Nephron progenitor cell (in vitro differentiated cells): ENCODE data around the gene PDE10A.

ENCODE experiments used
- DNase-seq: peaks from one replicate; pipeline ENCODE4 v3.0.0; 2021
- H3K27ac Mint-ChIP-seq: 2 replicates; pipeline ENCODE4 v1.8.0; 2021; ENCODE audit warnings: mild to moderate bottlenecking, moderate library complexity, mixed read lengths
- H3K27me3 Mint-ChIP-seq: 2 replicates; pipeline ENCODE4 v1.8.0; 2021; ENCODE audit warnings: mild to moderate bottlenecking, low read depth, mixed read lengths; ENCODE audit not compliant: poor library complexity
- H3K36me3 Mint-ChIP-seq: 2 replicates; pipeline ENCODE4 v1.8.0; 2021; ENCODE audit warnings: low read depth, mixed read lengths
- H3K4me1 Mint-ChIP-seq: 2 replicates; pipeline ENCODE4 v1.8.0; 2021; ENCODE audit warnings: mixed read lengths
- H3K4me3 Mint-ChIP-seq: 2 replicates; pipeline ENCODE4 v1.8.0; 2021; ENCODE audit warnings: mild to moderate bottlenecking, moderate library complexity, mixed read lengths
- H3K9me3 Mint-ChIP-seq: 2 replicates; pipeline ENCODE4 v1.8.0; 2021; ENCODE audit warnings: mild to moderate bottlenecking, moderate library complexity, mixed read lengths
- TF ChIP-seq, protein P1 (sequence below): fragments of 200-600 bp; sonication (generic); IDR thresholded peaks from 2 replicates; pipeline ENCODE4 v1.5.0; 2021; ENCODE audit warnings: antibody characterized with exemption

PDE10A gene

GRCh38 chr6:165585060-165585459 lies 78.0 kb downstream of the PDE10A start:
- H3K4me1 Mint-ChIP-seq, result no peaks in the 10 kb centered on the region
- DNase-seq, result no peak
- H3K9me3 Mint-ChIP-seq, result peaks cover 22% of the 10 kb centered on the region
- no peak overlapping the region for H3K4me3 Mint-ChIP-seq
- TF ChIP-seq, protein P1, sequence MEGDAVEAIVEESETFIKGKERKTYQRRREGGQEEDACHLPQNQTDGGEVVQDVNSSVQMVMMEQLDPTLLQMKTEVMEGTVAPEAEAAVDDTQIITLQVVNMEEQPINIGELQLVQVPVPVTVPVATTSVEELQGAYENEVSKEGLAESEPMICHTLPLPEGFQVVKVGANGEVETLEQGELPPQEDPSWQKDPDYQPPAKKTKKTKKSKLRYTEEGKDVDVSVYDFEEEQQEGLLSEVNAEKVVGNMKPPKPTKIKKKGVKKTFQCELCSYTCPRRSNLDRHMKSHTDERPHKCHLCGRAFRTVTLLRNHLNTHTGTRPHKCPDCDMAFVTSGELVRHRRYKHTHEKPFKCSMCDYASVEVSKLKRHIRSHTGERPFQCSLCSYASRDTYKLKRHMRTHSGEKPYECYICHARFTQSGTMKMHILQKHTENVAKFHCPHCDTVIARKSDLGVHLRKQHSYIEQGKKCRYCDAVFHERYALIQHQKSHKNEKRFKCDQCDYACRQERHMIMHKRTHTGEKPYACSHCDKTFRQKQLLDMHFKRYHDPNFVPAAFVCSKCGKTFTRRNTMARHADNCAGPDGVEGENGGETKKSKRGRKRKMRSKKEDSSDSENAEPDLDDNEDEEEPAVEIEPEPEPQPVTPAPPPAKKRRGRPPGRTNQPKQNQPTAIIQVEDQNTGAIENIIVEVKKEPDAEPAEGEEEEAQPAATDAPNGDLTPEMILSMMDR, result no peak
- H3K36me3 Mint-ChIP-seq, result peaks cover 29% of the 10 kb centered on the region
- H3K27me3 Mint-ChIP-seq, result peaks cover 4% of the 10 kb centered on the region
- no peak overlapping the region for H3K27ac Mint-ChIP-seq

GRCh38 chr6:165584541-165584940 lies 78.5 kb downstream of the PDE10A start:
- Mint-ChIP-seq H3K4me3 (no peak overlapping the region), H3K27ac (no peak overlapping the region), H3K9me3 (peaks cover 22% of the 10 kb centered on the region), H3K4me1 (no peaks in the 10 kb centered on the region), H3K36me3 (peaks cover 29% of the 10 kb centered on the region), H3K27me3 (peaks cover 3% of the 10 kb centered on the region)
- no peak for DNase-seq
- TF ChIP-seq, protein P1, result no peak

DNA sequence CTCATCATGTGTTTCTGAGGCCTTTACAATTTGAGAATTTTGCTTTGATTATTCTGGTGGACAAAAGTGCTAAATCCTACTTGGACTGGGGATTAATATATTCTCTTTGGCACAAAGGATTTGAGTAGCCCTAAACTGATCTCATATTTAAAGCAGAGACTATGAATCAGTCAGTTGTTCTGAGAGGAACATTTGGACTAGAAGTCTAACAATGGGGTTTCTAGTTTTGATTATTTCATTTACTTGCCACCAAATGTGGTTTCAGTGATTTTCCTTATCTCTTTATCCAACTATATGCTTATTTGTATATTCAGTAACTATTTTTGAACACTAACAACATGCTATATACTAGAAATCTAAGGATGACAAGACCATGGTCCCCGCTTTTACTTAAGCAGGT lies 81.4 kb downstream of the PDE10A start:
- no peak overlapping the region for H3K27ac Mint-ChIP-seq
- no peaks in the 10 kb centered on the region for H3K4me1 Mint-ChIP-seq
- no peak for DNase-seq
- no peak overlapping the region for H3K4me3 Mint-ChIP-seq
- H3K36me3 Mint-ChIP-seq, result peaks cover 24% of the 10 kb centered on the region
- no peaks in the 10 kb centered on the region for H3K27me3 Mint-ChIP-seq
- peaks cover 22% of the 10 kb centered on the region for H3K9me3 Mint-ChIP-seq
- TF ChIP-seq, protein P1, result no peak

DNA sequence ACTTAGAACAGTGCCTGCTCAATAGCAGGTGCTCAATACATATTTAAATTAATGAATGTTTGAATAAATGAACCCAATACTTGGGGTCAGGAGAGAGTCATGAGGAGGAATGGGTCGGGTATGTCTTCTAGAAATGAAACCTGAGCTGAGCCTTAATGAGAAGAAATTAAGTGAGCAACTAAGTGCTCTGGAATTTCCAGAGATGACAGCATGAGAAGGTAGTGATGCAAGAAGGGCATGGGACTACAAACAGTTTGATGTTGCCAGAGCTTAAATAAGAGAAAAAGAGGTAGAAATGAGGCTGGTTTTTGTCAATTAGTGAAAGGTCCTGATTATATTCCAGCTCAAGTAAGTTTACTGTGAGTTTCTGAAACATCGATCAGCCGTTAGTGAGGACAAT lies 82.9 kb downstream of the PDE10A start:
- Mint-ChIP-seq H3K4me1 (no peaks in the 10 kb centered on the region), H3K27ac (no peak overlapping the region), H3K9me3 (peaks cover 10% of the 10 kb centered on the region), H3K27me3 (no peaks in the 10 kb centered on the region), H3K4me3 (no peak overlapping the region), H3K36me3 (peaks cover 8% of the 10 kb centered on the region)
- no peak for DNase-seq
- TF ChIP-seq, protein P1, result no peak

- Mint-ChIP-seq H3K4me1 (no peaks in the 10 kb centered on the region), H3K9me3 (no peaks in the 10 kb centered on the region), H3K27ac (no peak overlapping the region), H3K4me3 (no peak overlapping the region), H3K36me3 (no peaks in the 10 kb centered on the region), H3K27me3 (no peaks in the 10 kb centered on the region)
- DNase-seq, result no peak
- TF ChIP-seq, protein P1, result no peak
These were observed 83.9 kb downstream of the PDE10A start for GRCh38 chr6:165579151-165579550.

GRCh38 chr6:165577556-165577955 lies 85.5 kb downstream of the PDE10A start:
- TF ChIP-seq, protein P1, result no peak
- Mint-ChIP-seq H3K27me3 (no peaks in the 10 kb centered on the region), H3K4me3 (no peak overlapping the region)

More at GRCh38 chr6:165577556-165577955, 85.5 kb downstream of the PDE10A start:
- no peaks in the 10 kb centered on the region for H3K4me1 Mint-ChIP-seq
- no peaks in the 10 kb centered on the region for H3K36me3 Mint-ChIP-seq
- no peak overlapping the region for H3K27ac Mint-ChIP-seq
- DNase-seq, result no peak
- H3K9me3 Mint-ChIP-seq, result no peaks in the 10 kb centered on the region
